Stomach (tissue), 4 donors: ENCODE measurements around the gene MALAT1.

Experiments used
- CTCF ChIP-seq, 7 experiments: fragments of 450-650 bp in 4 of 7; fragments of 200-600 bp in 3 of 7; sonication (generic) in 3 of 7; IDR thresholded peaks; one replicate each; pipeline ENCODE4 v1.5.1; 2016 to 2019; ENCODE audit warnings: antibody characterized with exemption in 7 of 7, control low read depth in 2 of 7, mild to moderate bottlenecking in 1 of 7
- EP300 ChIP-seq: sonication (generic); formaldehyde crosslinking; IDR thresholded peaks from one replicate; pipeline ENCODE4 v1.6.1; 2017; ENCODE audit warnings: antibody characterized with exemption

GRCh38 chr11:65478388-65479183, 20.3 kb upstream of the MALAT1 start:
- TF ChIP-seq CTCF (IDR thresholded peaks at IDR 0.05), result no peak
- no peak for TF ChIP-seq EP300
